ENCODE measurements around the gene STAC2.

The STAC2 gene

GRCh38 chr17:39161962-39162361 is 63.8 kb downstream of the STAC2 start:
- DNase-seq (ENCODE audit: low read depth) = no peak
